Lower leg skin (tissue), 4 donors: Measurements from ENCODE around the gene NKD2. TPM values are rescaled to one million over a fixed set of nuclear protein-coding genes. Genes with fewer than 3 reads are reported as not detected.

Experiments used
- DNase-seq, 2 donors: peaks; one replicate each; pipeline ENCODE4 v3.0.0-alpha.2; 2019; ENCODE audit warnings: low spot score in 2 of 2
- H3K4me3 ChIP-seq: fragments of 200-600 bp; sonication (generic); 2 replicates; pipeline ENCODE4 v1.5.1; 2017; ENCODE audit warnings: mild to moderate bottlenecking, low read depth; ENCODE audit not compliant: poor library complexity, severe bottlenecking
- POLR2A ChIP-seq, 2 donors: fragments of 450-650 bp; IDR thresholded peaks; one replicate each; pipeline ENCODE4 v1.6.1; 2016 to 2017; ENCODE audit warnings: antibody characterized with exemption in 2 of 2, mild to moderate bottlenecking in 1 of 2, moderate library complexity in 1 of 2
- WGBS, 2 donors: methylation state at CpG; one replicate each; pipeline ENCODE4 v1.1.5; 2018; 5-methylcytosine and 5-hydroxymethylcytosine counted together
- intact Hi-C: fragments of 100-400 bp; cut with DNase I; formaldehyde crosslinking; loops from one replicate; pipeline ENCODE4 v1.15.0; 2023; ENCODE audit warnings: low total_unique reads
- total RNA-seq, 4 donors: library from RNA; depleted of rRNA; stranded (reverse); fragments of >200 nt; gene quantifications; one replicate each; pipeline ENCODE4 v1.1.0, GENCODE V29; 2016
- TF ChIP-seq, protein P1 (sequence below), 3 donors: fragments of 450-650 bp; IDR thresholded peaks; one replicate each; pipeline ENCODE4 v1.5.1; 2016; ENCODE audit warnings: antibody characterized with exemption in 3 of 3, mild to moderate bottlenecking in 3 of 3, moderate library complexity in 2 of 3

NKD2 gene
- total RNA-seq, 4 donors from 2014 or later, result 2.7 to 9.4 (median 3.5) TPM

DNA sequence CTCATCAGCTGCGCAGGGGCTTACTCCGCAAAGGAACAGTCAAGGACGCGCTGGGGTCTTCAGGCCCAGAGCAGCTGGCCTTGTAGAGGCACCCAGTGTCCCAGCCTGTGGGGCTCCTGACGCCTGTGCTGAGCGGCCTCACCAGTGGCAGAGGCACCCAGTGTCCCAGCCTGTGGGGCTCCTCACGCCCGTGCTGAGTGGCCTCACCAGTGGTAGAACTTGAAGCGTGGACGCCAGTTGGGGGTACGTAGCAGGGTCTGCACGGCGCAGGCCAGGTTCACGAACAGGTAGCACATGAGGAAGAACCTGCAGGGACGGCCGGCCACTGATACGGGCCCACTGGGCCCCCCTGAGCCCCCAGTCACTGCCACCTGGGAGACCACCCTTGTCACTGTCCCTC is 67.3 kb downstream of the NKD2 start:
- 96 to 97% methylated on average over 16 to 17 of the region's 17 CpGs for WGBS, 2 donors
- TF ChIP-seq POLR2A (IDR thresholded peaks at IDR 0.05), result no peak
- H3K4me3 ChIP-seq, result no peak overlapping the region
- intact Hi-C loops, result no loop called here
- DNase-seq, result no peak

DNA sequence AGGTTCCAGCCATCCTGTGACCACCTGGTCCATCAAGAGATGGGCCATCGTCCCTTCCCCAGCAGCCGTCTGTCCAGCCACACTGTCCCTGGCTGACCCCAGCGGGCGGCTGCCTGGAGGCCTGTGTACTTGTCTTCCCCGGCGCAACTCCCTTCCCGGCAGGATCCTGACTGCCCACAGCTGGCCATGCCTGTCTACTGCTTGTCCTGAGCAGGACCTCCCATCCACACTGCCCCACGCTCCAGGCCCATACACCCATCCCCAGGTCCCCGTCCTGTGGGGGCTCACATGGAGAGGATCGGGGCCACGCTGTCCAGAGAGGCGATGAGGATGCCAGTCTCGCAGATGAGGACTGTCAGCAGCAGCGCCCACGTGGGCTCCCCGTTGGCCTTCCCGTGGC is 67.8 kb downstream of the NKD2 start:
- intact Hi-C loops, result no loop called here
- TF ChIP-seq, protein P1, sequence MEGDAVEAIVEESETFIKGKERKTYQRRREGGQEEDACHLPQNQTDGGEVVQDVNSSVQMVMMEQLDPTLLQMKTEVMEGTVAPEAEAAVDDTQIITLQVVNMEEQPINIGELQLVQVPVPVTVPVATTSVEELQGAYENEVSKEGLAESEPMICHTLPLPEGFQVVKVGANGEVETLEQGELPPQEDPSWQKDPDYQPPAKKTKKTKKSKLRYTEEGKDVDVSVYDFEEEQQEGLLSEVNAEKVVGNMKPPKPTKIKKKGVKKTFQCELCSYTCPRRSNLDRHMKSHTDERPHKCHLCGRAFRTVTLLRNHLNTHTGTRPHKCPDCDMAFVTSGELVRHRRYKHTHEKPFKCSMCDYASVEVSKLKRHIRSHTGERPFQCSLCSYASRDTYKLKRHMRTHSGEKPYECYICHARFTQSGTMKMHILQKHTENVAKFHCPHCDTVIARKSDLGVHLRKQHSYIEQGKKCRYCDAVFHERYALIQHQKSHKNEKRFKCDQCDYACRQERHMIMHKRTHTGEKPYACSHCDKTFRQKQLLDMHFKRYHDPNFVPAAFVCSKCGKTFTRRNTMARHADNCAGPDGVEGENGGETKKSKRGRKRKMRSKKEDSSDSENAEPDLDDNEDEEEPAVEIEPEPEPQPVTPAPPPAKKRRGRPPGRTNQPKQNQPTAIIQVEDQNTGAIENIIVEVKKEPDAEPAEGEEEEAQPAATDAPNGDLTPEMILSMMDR (IDR thresholded peaks at IDR 0.05), result no peak
- no peak for TF ChIP-seq POLR2A (IDR thresholded peaks at IDR 0.05)
- no peak for DNase-seq
- no peak overlapping the region for H3K4me3 ChIP-seq
- WGBS, 2 donors, result 95 to 98% methylated on average over 14 to 17 of the region's 17 CpGs

DNA sequence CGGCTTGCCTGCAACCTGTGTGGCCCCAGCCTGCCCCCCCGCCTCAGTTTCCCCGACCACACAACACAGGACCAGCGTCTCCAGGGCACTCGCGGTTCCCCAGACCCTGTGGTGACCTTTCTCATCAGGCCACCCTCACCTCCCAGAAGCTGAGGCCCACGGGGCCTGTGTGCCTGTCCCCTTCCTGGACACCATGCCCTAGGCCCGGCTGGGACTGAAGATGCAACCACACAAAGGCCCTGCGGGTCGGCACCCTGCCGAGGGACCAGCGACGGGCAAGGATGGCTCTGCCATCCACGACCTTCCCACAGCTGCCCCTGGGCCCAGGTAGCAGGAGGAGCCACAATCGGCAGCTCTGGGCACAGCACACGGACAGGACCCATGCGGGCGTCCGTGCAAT is 68.4 kb downstream of the NKD2 start:
- TF ChIP-seq POLR2A (IDR thresholded peaks at IDR 0.05), result no peak
- TF ChIP-seq, protein P1 (IDR thresholded peaks at IDR 0.05), result no peak
- H3K4me3 ChIP-seq, result no peak overlapping the region
- 80 to 86% methylated on average over 1 to 16 of the region's 19 CpGs for WGBS, 2 donors
- intact Hi-C loops, result no loop called here
- DNase-seq, result no peak

DNA sequence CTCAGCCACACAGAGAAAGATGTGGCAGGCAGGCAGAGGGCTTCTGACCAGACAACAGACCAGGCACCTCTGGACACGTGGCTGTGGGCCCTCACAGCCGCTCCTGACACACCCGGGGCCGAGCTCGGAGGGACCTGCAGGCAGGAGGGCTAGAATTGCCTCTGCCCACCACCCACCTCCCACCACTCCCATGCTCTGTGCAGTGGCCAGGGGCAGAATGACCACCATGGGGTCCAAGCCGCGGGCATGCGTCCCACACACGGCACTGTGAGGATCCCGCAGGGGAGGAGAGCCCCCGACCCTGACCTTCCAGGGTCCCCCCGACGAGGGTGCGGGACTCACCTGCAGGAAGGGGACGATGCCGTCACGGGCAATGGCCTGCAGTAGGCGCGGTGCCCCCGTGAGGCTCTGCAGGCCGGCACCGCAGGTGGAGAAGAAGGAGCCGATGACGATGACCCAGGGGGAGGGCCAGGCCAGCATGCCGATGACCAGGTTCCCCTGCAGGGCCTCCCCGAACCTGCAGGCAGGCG is 69.0 kb downstream of the NKD2 start:
- DNase-seq, result no peak
- H3K4me3 ChIP-seq, result no peak overlapping the region
- WGBS, 2 donors, result 96 to 99% methylated on average over 22 to 25 of the region's 27 CpGs
- intact Hi-C loops, result no loop called here
- TF ChIP-seq, protein P1 (IDR thresholded peaks at IDR 0.05), result no peak
- no peak for TF ChIP-seq POLR2A (IDR thresholded peaks at IDR 0.05)

DNA sequence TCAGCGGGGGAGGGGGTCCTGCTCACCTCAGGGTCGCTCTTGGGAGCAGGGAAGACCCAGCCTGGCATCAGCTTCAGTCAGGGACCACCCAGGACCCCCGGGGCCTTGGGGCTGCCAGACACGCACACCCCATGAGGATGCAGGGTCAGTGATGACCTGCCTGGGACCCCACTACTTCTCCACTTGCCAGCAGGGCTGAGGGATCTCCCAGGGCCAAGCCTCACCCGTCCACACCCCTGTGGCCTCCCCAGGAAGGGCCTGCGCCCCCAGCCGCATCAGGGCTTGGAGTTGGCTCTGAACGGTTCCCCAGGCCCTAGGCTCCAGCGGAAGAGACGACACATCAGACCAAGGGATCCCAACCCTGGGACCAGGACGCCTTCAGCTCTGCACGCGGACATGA is 69.6 kb downstream of the NKD2 start:
- intact Hi-C loops, result no loop called here
- DNase-seq, result no peak
- no peak overlapping the region for H3K4me3 ChIP-seq
- no peak for TF ChIP-seq POLR2A (IDR thresholded peaks at IDR 0.05)
- TF ChIP-seq, protein P1 (IDR thresholded peaks at IDR 0.05), result no peak
- WGBS, 2 donors, result 90 to 96% methylated on average over 13 of the region's 13 CpGs

DNA sequence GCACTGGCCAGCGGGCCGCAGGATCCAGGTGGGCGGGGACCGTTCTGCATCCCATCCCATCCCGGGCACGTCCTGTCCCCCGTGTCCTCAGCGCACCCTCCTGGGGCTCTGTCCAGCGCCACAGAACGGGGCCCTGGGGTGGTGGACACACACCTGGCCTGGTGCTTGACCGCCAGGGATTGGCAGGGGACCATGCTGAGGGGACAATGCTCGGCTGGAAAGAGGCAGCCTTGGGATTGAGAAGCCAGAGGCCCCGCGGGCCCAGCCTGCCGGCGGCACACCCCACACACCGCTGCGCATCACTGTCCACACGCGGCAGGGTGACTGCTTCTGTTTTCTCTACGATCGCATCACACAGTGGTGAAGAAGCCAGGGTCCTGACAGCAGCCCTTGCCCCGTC is 70.2 kb downstream of the NKD2 start:
- TF ChIP-seq POLR2A (IDR thresholded peaks at IDR 0.05), result no peak
- TF ChIP-seq, protein P1 (IDR thresholded peaks at IDR 0.05), result no peak
- WGBS, 2 donors, result 92% methylated on average over 20 to 23 of the region's 23 CpGs
- H3K4me3 ChIP-seq, result no peak overlapping the region
- intact Hi-C loops, result no loop called here
- DNase-seq, result no peak
